ENCODE measurements around the gene ABI3BP.
"Not testable (repeated sequence)": the region's sequence is repeated elsewhere in the genome, so short reads cannot be mapped to it uniquely, and the experiment has no call there.

Gene ABI3BP

GRCh38 chr3:100953103-100953502, 40.1 kb downstream of the ABI3BP start:
- DNase-seq (ENCODE audit: low read depth in 4 of 4, low spot score in 1 of 4): no peak

- DNase-seq (ENCODE audit: low read depth in 4 of 4, low spot score in 1 of 4): no peak
These were observed 46.1 kb downstream of the ABI3BP start for GRCh38 chr3:100947119-100947518.

GRCh38 chr3:100946096-100946495, 47.1 kb downstream of the ABI3BP start:
- DNase-seq (ENCODE audit: low read depth in 4 of 4, low spot score in 1 of 4): not testable (repeated sequence)

- no peak for DNase-seq (ENCODE audit: low read depth in 4 of 4, low spot score in 1 of 4)
These were observed 51.8 kb downstream of the ABI3BP start for GRCh38 chr3:100941451-100941850.

- DNase-seq (ENCODE audit: low read depth in 4 of 4, low spot score in 1 of 4): no peak
These were observed 52.2 kb downstream of the ABI3BP start for GRCh38 chr3:100941041-100941440.

- DNase-seq (ENCODE audit: low read depth in 4 of 4, low spot score in 1 of 4): no peak
These were observed 56.3 kb downstream of the ABI3BP start for GRCh38 chr3:100936931-100937330.

- no peak for DNase-seq (ENCODE audit: low read depth in 4 of 4, low spot score in 1 of 4)
These were observed 60.7 kb downstream of the ABI3BP start for GRCh38 chr3:100932491-100932890.

GRCh38 chr3:100928638-100929428, 64.4 kb downstream of the ABI3BP start:
- no peak for DNase-seq (ENCODE audit: low read depth in 4 of 4, low spot score in 1 of 4)

- no peak for DNase-seq (ENCODE audit: low read depth in 4 of 4, low spot score in 1 of 4)
These were observed 65.4 kb downstream of the ABI3BP start for GRCh38 chr3:100927775-100928174.

- no peak for DNase-seq (ENCODE audit: low read depth in 4 of 4, low spot score in 1 of 4)
These were observed 77.3 kb downstream of the ABI3BP start for GRCh38 chr3:100915706-100916495.

GRCh38 chr3:100913870-100914648, 79.2 kb downstream of the ABI3BP start:
- no peak for DNase-seq (ENCODE audit: low read depth in 4 of 4, low spot score in 1 of 4)

GRCh38 chr3:100912976-100913545, 80.2 kb downstream of the ABI3BP start:
- no peak for DNase-seq (ENCODE audit: low read depth in 4 of 4, low spot score in 1 of 4)

- no peak for DNase-seq (ENCODE audit: low read depth in 4 of 4, low spot score in 1 of 4)
These were observed 80.7 kb downstream of the ABI3BP start for GRCh38 chr3:100912571-100912970.

GRCh38 chr3:100911956-100912355, 81.3 kb downstream of the ABI3BP start:
- DNase-seq (ENCODE audit: low read depth in 4 of 4, low spot score in 1 of 4): no peak

- no peak for DNase-seq (ENCODE audit: low read depth in 4 of 4, low spot score in 1 of 4)
These were observed 82.2 kb downstream of the ABI3BP start for GRCh38 chr3:100910986-100911385.

- DNase-seq (ENCODE audit: low read depth in 4 of 4, low spot score in 1 of 4): no peak
These were observed 90.6 kb downstream of the ABI3BP start for GRCh38 chr3:100902572-100902971.

- no peak for DNase-seq (ENCODE audit: low read depth in 4 of 4, low spot score in 1 of 4)
These were observed 92.4 kb downstream of the ABI3BP start for GRCh38 chr3:100900671-100901335.

GRCh38 chr3:100899440-100900091, 93.7 kb downstream of the ABI3BP start:
- DNase-seq (ENCODE audit: low read depth in 4 of 4, low spot score in 1 of 4): no peak

GRCh38 chr3:100898681-100899080, 94.5 kb downstream of the ABI3BP start:
- DNase-seq (ENCODE audit: low read depth in 4 of 4, low spot score in 1 of 4): no peak

- no peak for DNase-seq (ENCODE audit: low read depth in 4 of 4, low spot score in 1 of 4)
These were observed 96.2 kb downstream of the ABI3BP start for GRCh38 chr3:100896994-100897393.
